K562 (cell line): Measurements from ENCODE around the gene YAP1. TPM values are rescaled to one million over a fixed set of nuclear protein-coding genes. Genes with fewer than 3 reads are reported as not detected.

Source experiments
- ATAC-seq: fragments of 200-7000 bp; cut with Tn5 transposase; 3 replicates; pipeline ENCODE4 v1.9.1; 2020; ENCODE audit warnings: moderate library complexity
- BruUV-seq: library from RNA; stranded (reverse); fragments of 400-500 nt; replicated peaks from 2 replicates; lab custom pipeline; 2021; lab: Mats Ljungman, UMichigan
- CTCF ChIA-PET: fragments of 300-600 bp; formaldehyde crosslinking; extraction: SDS; loops from one replicate; lab custom pipeline; 2021; ENCODE audit warnings: low intra/inter-chr PET ratio; lab: Yijun Ruan, JAX
- POLR2A ChIA-PET: fragments of 300-600, 350-650 bp; sonication (Branson Sonifier 250); formaldehyde crosslinking; extraction: SDS; loops from one replicate; lab custom pipeline; 2021; ENCODE audit warnings: antibody characterized with exemption, inconsistent platforms; lab: Yijun Ruan, JAX
- DNase-seq, 4 experiments: peaks; one replicate each; pipeline versions ENCODE4 v3.0.0 to v3.0.0-alpha.2; 2011 to 2018; ENCODE audit warnings: low spot score in 3 of 4, mixed read lengths in 3 of 4; ENCODE audit errors: extremely low read depth in 1 of 4
- FAIRE-seq: peaks from 2 replicates; lab custom pipeline; 2011; peaks lifted over from hg19 to GRCh38; lab: Jason Lieb, UNC
- H2AFZ ChIP-seq: 2 replicates; pipeline ENCODE4 v1.6.0; 2011; ENCODE audit warnings: low read depth, low read length, control low read depth, inconsistent platforms
- H3K27ac ChIP-seq: fragments of 200-600 bp; 3 replicates; pipeline ENCODE4 v1.8.0; 2011; ENCODE audit warnings: low read depth, mild to moderate bottlenecking, control low read depth, inconsistent platforms, low read length, moderate library complexity, mixed read lengths; ENCODE audit errors: extremely low read depth
- H3K27me3 ChIP-seq, 2 experiments: fragments of 300-600 bp in 1 of 2; 2 replicates in 1 of 2; 3 replicates in 1 of 2; pipeline versions ENCODE4 v1.6.0 to v1.8.0; 2011; ENCODE audit warnings: inconsistent platforms in 2 of 2, low read length in 2 of 2, mild to moderate bottlenecking in 1 of 2, mixed read lengths in 1 of 2, moderate library complexity in 1 of 2; ENCODE audit not compliant: control insufficient read depth in 2 of 2, insufficient read depth in 2 of 2
- H3K36me3 ChIP-seq: fragments of 300-600 bp; 3 replicates; pipeline ENCODE4 v1.8.0; 2011; ENCODE audit warnings: mild to moderate bottlenecking, low read length, inconsistent platforms; ENCODE audit not compliant: control insufficient read depth, insufficient read depth
- H3K4me1 ChIP-seq, 2 experiments: fragments of 200-600 bp in 1 of 2; replicated peaks in 1 of 2; 2 replicates in 1 of 2; 3 replicates in 1 of 2; pipeline versions ENCODE4 v1.5.1 to v1.8.0; 2011; ENCODE audit warnings: inconsistent platforms in 2 of 2, low read length in 2 of 2, mild to moderate bottlenecking in 1 of 2, mixed read lengths in 1 of 2, moderate library complexity in 1 of 2; ENCODE audit not compliant: control insufficient read depth in 2 of 2, insufficient read depth in 2 of 2
- H3K4me2 ChIP-seq: 2 replicates; pipeline ENCODE4 v1.6.1; 2011; ENCODE audit warnings: low read length, control low read depth, inconsistent platforms, mixed read lengths; ENCODE audit not compliant: insufficient read depth
- H3K4me3 ChIP-seq: fragments of 200-600 bp; sonication (generic), shearing (Covaris generic); 2 replicates; pipeline ENCODE4 v1.5.1; 2016; ENCODE audit warnings: control low read depth, inconsistent platforms
- H3K79me2 ChIP-seq: fragments of 200-600 bp; 3 replicates; pipeline ENCODE4 v1.8.0; 2011; ENCODE audit warnings: low read length, inconsistent platforms; ENCODE audit not compliant: control insufficient read depth, insufficient read depth
- H3K9ac ChIP-seq, 2 experiments: 2 replicates each; pipeline versions ENCODE4 v1.6.0 to v1.6.1; 2011; ENCODE audit warnings: low read depth in 2 of 2, low read length in 2 of 2, control low read depth in 1 of 2, inconsistent platforms in 1 of 2, mild to moderate bottlenecking in 1 of 2, mixed read lengths in 1 of 2; ENCODE audit not compliant: insufficient read depth in 1 of 2
- H3K9me1 ChIP-seq: one replicate; pipeline ENCODE4 v1.6.0; 2011; ENCODE audit warnings: inconsistent platforms, mild to moderate bottlenecking, low read length, moderate library complexity; ENCODE audit not compliant: control insufficient read depth, insufficient read depth
- H3K9me3 ChIP-seq: replicated peaks from 2 replicates; pipeline ENCODE4 v1.5.1; 2011; ENCODE audit warnings: low read depth, low read length, inconsistent platforms; ENCODE audit not compliant: control insufficient read depth, insufficient read depth
- H4K20me1 ChIP-seq: replicated peaks from 2 replicates; pipeline ENCODE4 v1.6.1; 2011; ENCODE audit warnings: low read length, inconsistent platforms, mixed read lengths; ENCODE audit not compliant: control insufficient read depth, insufficient read depth
- AFF4 ChIP-seq: sonication (generic); formaldehyde crosslinking; IDR thresholded peaks from 2 replicates; pipeline ENCODE4 v1.8.0; 2023; ENCODE audit warnings: mild to moderate bottlenecking, missing genetic modification reagents
- ARID1B ChIP-seq: fragments of 450-650 bp; IDR thresholded peaks from 2 replicates; pipeline ENCODE4 v1.6.1; 2016; ENCODE audit warnings: antibody characterized with exemption, mild to moderate bottlenecking, inconsistent platforms
- CREM ChIP-seq: IDR thresholded peaks from 2 replicates; pipeline ENCODE4 v1.6.1; 2014; ENCODE audit warnings: antibody characterized with exemption, low read depth
- MAZ ChIP-seq, 2 experiments: fragments of 450-650 bp in 1 of 2; sonication (generic) in 1 of 2; formaldehyde crosslinking; IDR thresholded peaks in 1 of 2; conservative IDR thresholded peaks in 1 of 2; 2 replicates each; pipeline versions ENCODE4 v1.4.0 to v1.5.0; 2020; ENCODE audit warnings: mild to moderate bottlenecking in 1 of 2, missing genetic modification reagents in 1 of 2
- NFE2 ChIP-seq: IDR thresholded peaks from 2 replicates; pipeline ENCODE4 v1.6.1; 2014; ENCODE audit warnings: antibody characterized with exemption, low read depth
- PHF8 ChIP-seq: fragments of 200-600 bp; sonication (generic); IDR thresholded peaks from 2 replicates; pipeline ENCODE4 v1.6.1; 2012; ENCODE audit warnings: mixed run types, mild to moderate bottlenecking, inconsistent platforms, low read length, moderate library complexity, borderline replicate concordance
- RAD21 ChIP-seq, 2 experiments: fragments of 250-450 bp in 1 of 2; fragments of 450-650 bp in 1 of 2; sonication (Bioruptor Pico) in 1 of 2; formaldehyde crosslinking in 1 of 2; IDR thresholded peaks in 1 of 2; conservative IDR thresholded peaks in 1 of 2; 2 replicates each; pipeline versions ENCODE4 v1.4.0 to v1.8.0; 2020 to 2022; ENCODE audit warnings: mild to moderate bottlenecking in 2 of 2, moderate library complexity in 1 of 2
- RCOR1 ChIP-seq, 2 experiments: IDR thresholded peaks; 2 replicates each; pipeline ENCODE4 v1.6.1; 2012; ENCODE audit warnings: low read depth in 2 of 2, low read length in 2 of 2, borderline replicate concordance in 1 of 2, improper control_type of control experiment in 1 of 2
- RNF2 ChIP-seq: sonication (generic); IDR thresholded peaks from 2 replicates; pipeline ENCODE4 v1.6.1; 2016
- SMARCA4 ChIP-seq: fragments of 450-650 bp; IDR thresholded peaks from 2 replicates; pipeline ENCODE4 v1.6.1; 2016
- TBP ChIP-seq: optimal IDR thresholded peaks from 2 replicates; pipeline ENCODE3; 2011; ENCODE audit warnings: low read depth, low read length, improper control_type of control experiment
- ZNF583 ChIP-seq: fragments of 250-450 bp; sonication (Bioruptor Pico); IDR thresholded peaks from 2 replicates; pipeline ENCODE4 v1.4.0; 2020
- ZNF740 ChIP-seq, 3 experiments: fragments of 200-800 bp in 1 of 3; sonication (Bioruptor generic) in 1 of 3; sonication (generic) in 1 of 3; formaldehyde crosslinking in 1 of 3; IDR thresholded peaks; 2 replicates each; pipeline versions ENCODE4 v1.6.1 to v1.8.0; 2016 to 2022; ENCODE audit warnings: mild to moderate bottlenecking in 2 of 3, missing compliant biosample characterization in 2 of 3, missing genetic modification characterization in 2 of 3, missing genetic modification reagents in 1 of 3
- WGBS: fragments of 100-300 bp; shearing (Covaris generic); methylation state at CpG from one replicate; pipeline ENCODE4 v1.1.6; 2016; ENCODE audit warnings: low coverage, mixed read lengths; ENCODE audit not compliant: insufficient coverage; ENCODE audit errors: missing lambda C conversion rate; 5-methylcytosine and 5-hydroxymethylcytosine counted together
- in situ Hi-C: fragments of 300-500 bp; cut with MboI; formaldehyde crosslinking; loops from 4 replicates; pipeline ENCODE4 v1.15.0; 2018; ENCODE audit warnings: inconsistent platforms, mixed read lengths
- intact Hi-C: fragments of 100-400 bp; cut with micrococcal nuclease; formaldehyde crosslinking; loops from 2 replicates; pipeline ENCODE4 v1.14.2; 2022
- polyA plus RNA-seq, 8 experiments: library from polyadenylated mRNA; depleted of rRNA in 4 of 8; stranded (reverse) in 5 of 8; unstranded in 3 of 8; fragments of >200 nt; fragmentation: Nextera tagmentation in 2 of 8; fragmentation: Illumina TruSeq in 1 of 8; extraction: Ambion mirVana in 2 of 8; extraction: Trizol in 1 of 8; gene quantifications; 2 replicates each; pipeline versions ENCODE4 v1.2.1 to v1.2.3, GENCODE V29; 2011 to 2014; ENCODE audit warnings: inconsistent platforms in 1 of 8, missing spikeins in 1 of 8
- total RNA-seq, 7 experiments: library from RNA; depleted of rRNA in 6 of 7; stranded (reverse); fragments of >200 nt in 6 of 7; fragmentation: Illumina TruSeq in 2 of 7; extraction: Trizol in 2 of 7; gene quantifications; 2 replicates each; pipeline versions ENCODE4 v1.2.1 to v1.2.3, GENCODE V29; 2011 to 2021; ENCODE audit warnings: low replicate concordance in 1 of 7

YAP1 gene
- total and polyA plus RNA-seq, 9 of the 15 experiments (the other 6 are each of a cell fraction or from before 2014, with no cell fraction given), result 0.18 TPM; not detected in 8

GRCh38 chr11:102268083-102268984 is 158.1 kb downstream of the YAP1 start:
- no peaks in the 10 kb centered on the region for H3K79me2 ChIP-seq
- ATAC-seq (peak; percentile 100), FAIRE-seq (peak; percentile 92), DNase-seq (peak; percentile 91 to 98 (median 97))
- no peaks in the 10 kb centered on the region for H3K36me3 ChIP-seq
- CTCF ChIA-PET, result no interaction called here
- no peaks in the 10 kb centered on the region for H4K20me1 ChIP-seq
- H2AFZ ChIP-seq, result peak overlapping the region; percentile 84
- H3K9me3 ChIP-seq, result no peaks in the 10 kb centered on the region
- H3K4me1 ChIP-seq, result peaks cover 10 to 15% of the 10 kb centered on the region in 2 experiments
- intact Hi-C loops (no loop called here), in situ Hi-C loops (no loop called here)
- H3K9me1 ChIP-seq, result no peaks in the 10 kb centered on the region
- H3K9ac ChIP-seq, result peak overlapping the region in 1 of 2 experiments; percentile 87; a peak in 2 of 4 replicates
- 0 out of 2 replicates have a peak overlapping the region, but pooled peaks have one; percentile 7 for H3K4me3 ChIP-seq
- 3% methylated on average over 35 of the region's 39 CpGs for WGBS
- H3K4me2 ChIP-seq, result peak overlapping the region; percentile 86
- BruUV-seq, result no TSS peak
- H3K27ac ChIP-seq, result no peak overlapping the region
- POLR2A ChIA-PET, result interaction anchor here (0.6 to 2.2 kb wide), 7 partner anchors 11 to 224 kb away, joined by 3 to 5 read pairs (median 3); partner anchors contain the start of gene BIRC2
- H3K27me3 ChIP-seq, result peaks cover 2 to 6% of the 10 kb centered on the region in 2 experiments; a peak in 3 of 5 replicates
- TF ChIP-seq TBP, result no peak
- 0 out of 2 replicates have a peak, but pooled peaks have one; percentile 20 for TF ChIP-seq ARID1B
- no peak for TF ChIP-seq AFF4 (CRISPR knock-in tag)
- peak; percentile 50; the same call in 1 of the 2 replicates for TF ChIP-seq CREM
- TF ChIP-seq RNF2, result peak; percentile 53; the same call in 1 of the 2 replicates
- TF ChIP-seq RAD21 (CRISPR knock-in tag; conservative IDR thresholded peaks at IDR 0.05 in 1 of 2, IDR thresholded peaks at IDR 0.05 in 1 of 2), result peak; percentile 37 to 51; a peak in 3 of 4 replicates
- peak in 1 of 2 experiments; percentile 56; a peak in 1 of 4 replicates for TF ChIP-seq RCOR1 (IDR thresholded peaks at IDR 0.05; ENCODE audit: borderline replicate concordance in 1 of 2, low read depth in 2 of 2, low read length in 2 of 2)
- TF ChIP-seq MAZ (CRISPR knock-in tag; conservative IDR thresholded peaks at IDR 0.05 in 1 of 2, IDR thresholded peaks at IDR 0.05 in 1 of 2), result peak in 1 of 2 experiments; percentile 71; a peak in 2 of 4 replicates
- no peak for TF ChIP-seq ZNF740 (CRISPR knock-in tag; IDR thresholded peaks at IDR 0.05)
- no peak for TF ChIP-seq ZNF740 (tag; IDR thresholded peaks at IDR 0.05)
- peak; percentile 15; the same call in 1 of the 2 replicates for TF ChIP-seq PHF8
- 0 out of 2 replicates have a peak, but pooled peaks have one; percentile 22 for TF ChIP-seq NFE2
- peak; percentile 54; the same call in 1 of the 2 replicates for TF ChIP-seq SMARCA4
- no peak for TF ChIP-seq ZNF583
